ENCODE data around the gene PCBP1. TPM values are rescaled to one million over a fixed set of nuclear protein-coding genes. Genes with fewer than 3 reads are reported as not detected.

PCBP1 gene
- total and polyA plus RNA-seq, 5 donors: 233 to 280 (median 242) TPM

GRCh38 chr2:70081221-70081620, 6.1 kb upstream of the PCBP1 start:
- no peak for DNase-seq
- H3K4me1 ChIP-seq (ENCODE audit: control insufficient read depth, insufficient read depth, low read length): peaks cover 4% of the 10 kb centered on the region
- no peak overlapping the region for H3K27ac ChIP-seq (ENCODE audit: low read length)
- ATAC-seq: no peak
- no peak overlapping the region for H3K4me3 ChIP-seq (ENCODE audit: low read length)
- 90% methylated on average over 5 of the region's 5 CpGs for WGBS
- intact Hi-C loops (cut with DNase I): loop anchor here in 1 of 4 donors (10.0 kb wide), 1 partner anchor 166 kb away; the partner anchor contains the start of gene MXD1
- no peaks in the 10 kb centered on the region for H3K9me3 ChIP-seq (ENCODE audit: control insufficient read depth, low read length)
- H3K27me3 ChIP-seq (ENCODE audit: control insufficient read depth, insufficient read depth): no peaks in the 10 kb centered on the region

GRCh38 chr2:70083344-70084156, 3.7 kb upstream of the PCBP1 start:
- Histone ChIP-seq H3K9me3 (ENCODE audit: control insufficient read depth, low read length) (no peaks in the 10 kb centered on the region), H3K4me3 (ENCODE audit: low read length) (no peak overlapping the region), H3K27me3 (ENCODE audit: control insufficient read depth, insufficient read depth) (no peaks in the 10 kb centered on the region), H3K27ac (ENCODE audit: low read length) (peak overlapping the region; percentile 12), H3K4me1 (ENCODE audit: control insufficient read depth, insufficient read depth, low read length) (peaks cover 4% of the 10 kb centered on the region)
- ATAC-seq (no peak), DNase-seq (no peak)
- intact Hi-C loops (cut with DNase I): loop anchor here in 1 of 4 donors (10.0 kb wide), 1 partner anchor 169 kb away; the partner anchor contains the start of gene MXD1
- WGBS: 70% methylated on average over 8 of the region's 8 CpGs

- H3K4me3 ChIP-seq (ENCODE audit: low read length): peak overlapping the region; percentile 67
- H3K27me3 ChIP-seq (ENCODE audit: control insufficient read depth, insufficient read depth): no peaks in the 10 kb centered on the region
- no peaks in the 10 kb centered on the region for H3K9me3 ChIP-seq (ENCODE audit: control insufficient read depth, low read length)
- 31% methylated on average over 10 of the region's 10 CpGs for WGBS
- H3K4me1 ChIP-seq (ENCODE audit: control insufficient read depth, insufficient read depth, low read length): peaks cover 6% of the 10 kb centered on the region
- ATAC-seq (no peak), DNase-seq (peak in 2 of 3 donors; percentile 59 to 60)
- peak overlapping the region; percentile 99 for H3K27ac ChIP-seq (ENCODE audit: low read length)
- intact Hi-C loops (cut with DNase I): loop anchor here in 3 of 4 donors (5.0 to 10.0 kb wide), 4 partner anchors 37 to 173 kb away; partner anchors contain the start of gene MXD1 (in 1 of the 3)
These were observed 2.1 kb upstream of the PCBP1 start for GRCh38 chr2:70084973-70085710.

GRCh38 chr2:70085711-70086277, 1.5 kb upstream of the PCBP1 start:
- no peak for DNase-seq
- Histone ChIP-seq H3K4me3 (ENCODE audit: low read length) (peak overlapping the region; percentile 67), H3K27ac (ENCODE audit: low read length) (peak overlapping the region; percentile 99), H3K9me3 (ENCODE audit: control insufficient read depth, low read length) (no peaks in the 10 kb centered on the region), H3K27me3 (ENCODE audit: control insufficient read depth, insufficient read depth) (no peaks in the 10 kb centered on the region), H3K4me1 (ENCODE audit: control insufficient read depth, insufficient read depth, low read length) (peaks cover 6% of the 10 kb centered on the region)
- ATAC-seq: no peak
- intact Hi-C loops (cut with DNase I): loop anchor here in 3 of 4 donors (2.0 to 10.0 kb wide), 5 partner anchors 37 to 173 kb away; partner anchors contain the start of gene MXD1 (in 1 of the 3)
- 11% methylated on average over 22 of the region's 22 CpGs for WGBS

- H3K27me3 ChIP-seq (ENCODE audit: control insufficient read depth, insufficient read depth): no peaks in the 10 kb centered on the region
- DNase-seq (peak; percentile 82 to 93 (median 91)), ATAC-seq (peak; percentile 65 to 72)
- H3K4me1 ChIP-seq (ENCODE audit: control insufficient read depth, insufficient read depth, low read length): peaks cover 6% of the 10 kb centered on the region
- intact Hi-C loops (cut with DNase I): loop anchor here in 3 of 4 donors (2.0 to 10.0 kb wide), 5 partner anchors 36 to 174 kb away; partner anchors contain the start of gene MXD1 (in 1 of the 3)
- H3K4me3 ChIP-seq (ENCODE audit: low read length): peak overlapping the region; percentile 67
- peak overlapping the region; percentile 99 for H3K27ac ChIP-seq (ENCODE audit: low read length)
- no peaks in the 10 kb centered on the region for H3K9me3 ChIP-seq (ENCODE audit: control insufficient read depth, low read length)
- WGBS: under 1% methylated on average over 40 of the region's 40 CpGs
These were observed 919 bp upstream of the PCBP1 start for GRCh38 chr2:70086278-70086837.

- Histone ChIP-seq H3K27ac (ENCODE audit: low read length) (peak overlapping the region; percentile 98), H3K27me3 (ENCODE audit: control insufficient read depth, insufficient read depth) (no peaks in the 10 kb centered on the region), H3K4me3 (ENCODE audit: low read length) (peak overlapping the region; percentile 67), H3K4me1 (ENCODE audit: control insufficient read depth, insufficient read depth, low read length) (peaks cover 6% of the 10 kb centered on the region), H3K9me3 (ENCODE audit: control insufficient read depth, low read length) (no peaks in the 10 kb centered on the region)
- peak; percentile 7 to 25 for ATAC-seq
- DNase-seq: peak; percentile 49 to 79 (median 73)
- intact Hi-C loops (cut with DNase I): loop anchor here (2.0 to 10.0 kb wide), 5 partner anchors 34 to 176 kb away; partner anchors contain the start of gene MXD1 (in 1 of the 4)
- WGBS: under 1% methylated on average over 58 of the region's 58 CpGs
These were observed 673 bp downstream of the PCBP1 start for GRCh38 chr2:70087702-70088597.

- Histone ChIP-seq H3K27me3 (ENCODE audit: control insufficient read depth, insufficient read depth) (no peaks in the 10 kb centered on the region), H3K4me1 (ENCODE audit: control insufficient read depth, insufficient read depth, low read length) (peaks cover 4% of the 10 kb centered on the region), H3K4me3 (ENCODE audit: low read length) (peak overlapping the region; percentile 67), H3K27ac (ENCODE audit: low read length) (peak overlapping the region; percentile 98), H3K9me3 (ENCODE audit: control insufficient read depth, low read length) (no peaks in the 10 kb centered on the region)
- 2% methylated on average over 8 of the region's 8 CpGs for WGBS
- intact Hi-C loops (cut with DNase I): loop anchor here (2.0 to 10.0 kb wide), 5 partner anchors 34 to 176 kb away; partner anchors contain the start of gene MXD1 (in 1 of the 4)
- ATAC-seq: no peak
- no peak for DNase-seq
These were observed 1.4 kb downstream of the PCBP1 start for GRCh38 chr2:70088598-70089219.

GRCh38 chr2:70089220-70089982, 2.1 kb downstream of the PCBP1 start:
- Histone ChIP-seq H3K27ac (ENCODE audit: low read length) (peak overlapping the region; percentile 94), H3K4me3 (ENCODE audit: low read length) (peak overlapping the region; percentile 67), H3K27me3 (ENCODE audit: control insufficient read depth, insufficient read depth) (no peaks in the 10 kb centered on the region), H3K9me3 (ENCODE audit: control insufficient read depth, low read length) (no peaks in the 10 kb centered on the region), H3K4me1 (ENCODE audit: control insufficient read depth, insufficient read depth, low read length) (peaks cover 4% of the 10 kb centered on the region)
- ATAC-seq (no peak), DNase-seq (peak in 2 of 3 donors; percentile 25 to 33)
- intact Hi-C loops (cut with DNase I): loop anchor here (2.0 to 10.0 kb wide), 5 partner anchors 33 to 177 kb away; partner anchors contain the start of gene MXD1 (in 1 of the 4)
- 10% methylated on average over 11 of the region's 11 CpGs for WGBS

Measured in right cardiac atrium (tissue), 5 donors.